Kidney (tissue), 14 donors: Measurements from ENCODE around the gene JAML. TPM values are rescaled to one million over a fixed set of nuclear protein-coding genes. Genes with fewer than 3 reads are reported as not detected.

ENCODE experiments used
- DNase-seq, 5 donors: peaks; one replicate each; pipeline ENCODE4 v3.0.0-alpha.2; 2013 to 2020
- FAIRE-seq: peaks from 2 replicates; lab custom pipeline; 2012; peaks lifted over from hg19 to GRCh38; lab: Jason Lieb, UNC
- H3K27ac ChIP-seq, 2 donors: one replicate each; pipeline ENCODE4 v1.7.0; 2013; ENCODE audit warnings: low read depth in 2 of 2, low read length in 2 of 2, inconsistent platforms in 1 of 2
- H3K27me3 ChIP-seq: one replicate; pipeline ENCODE4 v1.7.1; 2013; ENCODE audit warnings: low read length, inconsistent platforms; ENCODE audit not compliant: control insufficient read depth, insufficient read depth
- H3K36me3 ChIP-seq, 3 donors: one replicate each; pipeline versions ENCODE4 v1.7.0 to v1.7.1; 2013; ENCODE audit warnings: low read length in 3 of 3, control low read depth in 1 of 3, inconsistent platforms in 1 of 3; ENCODE audit not compliant: insufficient read depth in 3 of 3, control insufficient read depth in 2 of 3
- H3K4me1 ChIP-seq, 3 donors: one replicate each; pipeline versions ENCODE4 v1.7.0 to v1.7.1; 2013; ENCODE audit warnings: low read length in 3 of 3, inconsistent platforms in 1 of 3, low read depth in 1 of 3; ENCODE audit not compliant: control insufficient read depth in 2 of 3, insufficient read depth in 2 of 3
- H3K4me3 ChIP-seq, 3 donors: one replicate each; pipeline versions ENCODE4 v1.7.0 to v1.8.1; 2013; ENCODE audit warnings: low read length in 3 of 3, control low read depth in 1 of 3, inconsistent platforms in 1 of 3
- H3K9ac ChIP-seq, 3 donors: one replicate each; pipeline versions ENCODE4 v1.7.0 to v1.7.1; 2013; ENCODE audit warnings: low read length in 3 of 3, control low read depth in 1 of 3, inconsistent platforms in 1 of 3
- H3K9me3 ChIP-seq, 3 donors: one replicate each; pipeline versions ENCODE4 v1.7.0 to v1.7.1; 2013; ENCODE audit warnings: low read length in 3 of 3, control low read depth in 1 of 3, inconsistent platforms in 1 of 3; ENCODE audit not compliant: control insufficient read depth in 2 of 3, insufficient read depth in 1 of 3
- CTCF ChIP-seq: IDR thresholded peaks from 3 replicates; pipeline ENCODE4 v1.5.1; 2012; ENCODE audit warnings: mild to moderate bottlenecking, moderate library complexity, borderline replicate concordance; ENCODE audit not compliant: insufficient read depth; ENCODE audit errors: extremely low read depth
- intact Hi-C: fragments of 100-400 bp; cut with DNase I; formaldehyde crosslinking; loops from one replicate; pipeline ENCODE4 v1.11.1; 2022
- polyA plus RNA-seq: library from polyadenylated mRNA; stranded (reverse); fragments of 350-450 nt; fragmentation: Illumina TruSeq; extraction: RNeasy Lipid Tissue Mini Kit (QIAGEN cat#74804); gene quantifications from one replicate; pipeline ENCODE4 v1.2.3, GENCODE V29; 2014; ENCODE audit warnings: low read depth, low replicate concordance; ENCODE audit not compliant: insufficient read depth
- total RNA-seq: library from RNA; stranded (reverse); fragmentation: NEBNext Ultra II Directional; extraction: Animal tissue kit (Norgen Biotek cat#: 25700); gene quantifications from one replicate; pipeline ENCODE4 v1.2.1, GENCODE V29; 2021
- donor health status: control.
- donor health status: control.
- donor health status: control.
- donor health status: control.
- donor health status: control.
- donor health status: DM: yes; HTN: yes; CAD: no.
- donor health status: Normal renal cell carcinoma (clear cell type).

JAML gene
- total and polyA plus RNA-seq, 2 donors from 2014 or later: 2.5 to 17.1 TPM

- no peak overlapping the region for H3K27ac ChIP-seq
Measured at GRCh38 chr11:118206391-118207031, 18.3 kb downstream of the JAML start.

GRCh38 chr11:118205606-118206378 is 19.0 kb downstream of the JAML start:
- Histone ChIP-seq H3K9me3 (no peaks in the 10 kb centered on the region), H3K36me3 (no peaks in the 10 kb centered on the region), H3K27ac (no peak overlapping the region), H3K27me3 (peaks cover 2% of the 10 kb centered on the region), H3K9ac (no peak overlapping the region), H3K4me3 (no peak overlapping the region), H3K4me1 (peaks cover 0 to 13% (median 9%) of the 10 kb centered on the region in 3 donors)
- no peak for TF ChIP-seq CTCF
- DNase-seq: no peak
- FAIRE-seq: no peak
- intact Hi-C loops: no loop called here

More at GRCh38 chr11:118206391-118207031, 18.3 kb downstream of the JAML start:
- DNase-seq: peak in 2 of 5 donors; percentile 21 to 73
- no peak overlapping the region for H3K9ac ChIP-seq
- H3K4me1 ChIP-seq: peaks cover 0 to 13% (median 9%) of the 10 kb centered on the region in 3 donors
- TF ChIP-seq CTCF: no peak
- intact Hi-C loops: no loop called here
- H3K9me3 ChIP-seq: no peaks in the 10 kb centered on the region
- H3K27me3 ChIP-seq: peaks cover 2% of the 10 kb centered on the region
- no peaks in the 10 kb centered on the region for H3K36me3 ChIP-seq
- no peak for FAIRE-seq
- H3K4me3 ChIP-seq: no peak overlapping the region

GRCh38 chr11:118202599-118203422 is 22.0 kb downstream of the JAML start:
- DNase-seq: peak in 2 of 5 donors; percentile 21 to 58

More at GRCh38 chr11:118202599-118203422, 22.0 kb downstream of the JAML start:
- H3K9ac ChIP-seq: no peak overlapping the region
- peaks cover 0 to 13% (median 9%) of the 10 kb centered on the region in 3 donors for H3K4me1 ChIP-seq
- TF ChIP-seq CTCF: no peak
- FAIRE-seq: no peak
- peaks cover 2% of the 10 kb centered on the region for H3K27me3 ChIP-seq
- peak overlapping the region; percentile 16 to 28 for H3K27ac ChIP-seq
- H3K4me3 ChIP-seq: peak overlapping the region in 1 of 3 donors; percentile 20
- H3K36me3 ChIP-seq: no peaks in the 10 kb centered on the region
- intact Hi-C loops: no loop called here
- H3K9me3 ChIP-seq: no peaks in the 10 kb centered on the region
